Stimulated activated CD8-positive, alpha-beta memory T cell treated with anti-CD3 and anti-CD28 coated beads, Interleukin-15, amount 100 ng/mL, for 4 hours (primary cell): ENCODE measurements around the gene PLCL2.
"Not testable (repeated sequence)": the region's sequence is repeated elsewhere in the genome, so short reads cannot be mapped to it uniquely, and the experiment has no call there.

ENCODE experiments used
- DNase-seq, 2 donors: peaks; one replicate each; pipeline ENCODE4 v3.0.0-alpha.2; 2020; ENCODE audit warnings: low read depth in 2 of 2

The PLCL2 gene

GRCh38 chr3:17119201-17120072 lies 234.7 kb downstream of the PLCL2 start:
- no peak for DNase-seq

DNA sequence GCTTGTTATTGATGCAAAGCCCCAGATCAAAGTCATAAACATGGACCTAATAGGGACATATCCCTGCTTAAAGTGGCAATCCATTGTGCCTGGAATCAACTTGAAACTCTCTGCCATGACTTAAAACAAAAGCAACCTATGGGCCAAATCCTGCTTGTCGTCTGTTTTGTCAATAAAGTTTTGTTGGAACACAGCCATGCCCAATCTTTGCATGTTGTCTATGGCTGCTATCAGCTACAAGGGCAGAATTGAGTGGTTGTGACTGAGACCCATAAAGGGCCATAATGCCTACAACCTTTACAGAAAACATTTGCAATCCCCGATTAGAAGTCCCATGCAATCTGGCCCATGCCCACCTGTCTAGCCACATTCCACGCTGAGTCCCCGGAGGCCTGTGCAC lies 235.4 kb downstream of the PLCL2 start:
- DNase-seq = no peak

DNA sequence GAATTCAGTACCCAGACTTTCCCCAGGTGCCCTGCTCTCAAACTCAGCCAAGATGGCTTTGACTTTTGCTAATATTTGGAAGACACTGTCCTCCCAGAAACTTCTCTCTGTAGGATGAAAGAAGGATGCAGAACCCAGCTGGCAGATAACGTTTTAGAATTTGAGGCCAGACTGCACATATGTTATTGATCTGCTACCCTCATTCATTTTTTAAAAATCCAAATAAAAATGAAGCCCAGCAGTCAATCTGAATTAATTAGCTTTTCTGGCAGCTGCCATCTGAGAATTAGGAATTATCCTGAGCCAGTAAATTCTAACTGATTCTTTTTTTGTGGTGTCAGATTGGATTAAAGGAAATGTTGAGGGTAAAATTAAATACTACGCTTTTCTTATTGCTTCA lies 236.6 kb downstream of the PLCL2 start:
- DNase-seq = no peak

DNA sequence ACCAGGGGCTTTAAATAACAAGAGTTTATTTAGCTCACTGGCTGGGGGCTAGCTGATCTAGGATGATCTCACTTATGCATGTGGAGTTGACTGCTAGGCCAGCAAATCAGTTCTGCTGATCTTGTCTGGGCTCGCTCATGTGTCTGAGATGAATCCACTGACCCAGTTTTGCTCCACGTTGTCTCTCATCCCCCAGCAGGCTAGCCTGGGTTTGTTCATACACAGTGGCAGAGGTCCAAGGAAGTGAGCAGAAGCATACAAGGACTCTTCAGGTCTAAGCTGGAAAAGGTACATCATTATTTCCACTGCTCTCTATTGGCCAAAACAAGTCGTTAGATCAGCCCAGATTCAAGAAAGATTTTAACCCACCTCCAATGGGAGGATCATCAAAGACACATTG lies 238.0 kb downstream of the PLCL2 start:
- DNase-seq = no peak

DNA sequence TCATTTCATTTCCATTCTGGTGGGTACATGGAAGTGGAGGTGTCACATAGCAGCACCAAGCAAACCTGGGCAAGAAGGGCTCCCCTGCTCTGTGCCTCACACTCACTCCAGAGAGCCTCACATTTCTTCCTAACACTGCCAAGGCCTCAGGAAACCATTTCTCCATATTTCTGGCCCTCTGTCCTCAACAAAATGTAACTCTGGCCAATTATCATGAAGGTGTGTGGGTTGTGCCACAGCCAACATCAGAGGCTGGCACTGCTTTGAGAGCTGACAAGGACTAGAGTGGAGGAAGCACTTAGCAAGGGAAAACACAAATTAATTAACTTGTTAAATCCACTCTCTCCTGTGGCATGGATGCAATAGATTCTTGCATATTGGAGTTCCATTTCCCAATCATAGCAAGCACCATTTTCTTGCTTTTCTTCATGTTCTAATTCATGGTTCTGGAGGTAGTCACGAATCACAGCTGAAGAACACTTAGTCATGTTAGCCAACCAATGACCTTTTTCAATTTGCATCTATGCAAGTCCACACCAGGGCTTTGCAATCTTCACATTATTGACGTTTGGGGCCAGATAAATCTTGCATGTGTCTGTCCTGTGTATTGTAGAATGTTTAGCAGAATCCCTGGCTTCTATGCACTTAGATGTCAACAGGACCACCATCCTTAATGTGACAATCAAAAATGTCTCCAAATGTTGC lies 241.1 kb downstream of the PLCL2 start:
- DNase-seq = no peak

DNA sequence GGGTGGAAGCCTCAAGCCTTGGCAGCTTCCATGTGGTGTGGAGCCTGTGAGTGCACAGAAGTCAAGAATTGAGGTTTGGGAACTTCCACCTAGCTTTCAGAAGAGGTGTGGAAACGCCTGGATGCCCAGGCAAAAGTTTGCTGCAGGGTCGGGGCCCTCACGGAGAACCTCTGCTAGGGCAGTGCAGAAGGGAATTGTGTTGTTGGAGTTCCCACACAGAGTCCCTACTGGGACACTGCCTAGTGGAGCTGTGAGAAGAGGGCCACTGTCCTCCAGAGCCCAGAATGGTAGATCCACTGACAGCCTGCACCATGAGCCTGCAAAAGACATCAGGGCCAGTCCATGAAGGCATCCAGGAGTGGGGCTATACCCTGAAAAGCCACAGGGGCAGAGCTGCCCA lies 243.9 kb downstream of the PLCL2 start:
- DNase-seq = not testable (repeated sequence)

DNA sequence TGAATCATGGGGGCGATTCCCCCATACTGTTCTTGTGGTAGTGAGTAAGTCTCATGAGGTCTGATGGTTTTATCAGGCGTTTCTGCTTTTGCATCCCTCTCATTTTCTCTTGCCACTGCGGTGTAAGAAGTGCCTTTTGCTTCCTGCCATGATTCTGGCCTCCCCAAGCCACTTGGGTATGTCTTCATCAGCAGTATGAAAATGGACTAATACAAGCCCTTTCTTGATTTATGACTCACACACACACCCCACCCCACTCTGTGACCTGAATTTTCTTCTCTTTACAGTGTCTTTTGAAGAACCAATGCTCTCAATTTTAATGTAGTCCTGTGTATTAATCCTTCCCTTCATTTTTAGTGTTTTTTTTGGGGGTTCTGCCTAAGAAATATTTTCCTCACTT lies 244.8 kb downstream of the PLCL2 start:
- DNase-seq = no peak

DNA sequence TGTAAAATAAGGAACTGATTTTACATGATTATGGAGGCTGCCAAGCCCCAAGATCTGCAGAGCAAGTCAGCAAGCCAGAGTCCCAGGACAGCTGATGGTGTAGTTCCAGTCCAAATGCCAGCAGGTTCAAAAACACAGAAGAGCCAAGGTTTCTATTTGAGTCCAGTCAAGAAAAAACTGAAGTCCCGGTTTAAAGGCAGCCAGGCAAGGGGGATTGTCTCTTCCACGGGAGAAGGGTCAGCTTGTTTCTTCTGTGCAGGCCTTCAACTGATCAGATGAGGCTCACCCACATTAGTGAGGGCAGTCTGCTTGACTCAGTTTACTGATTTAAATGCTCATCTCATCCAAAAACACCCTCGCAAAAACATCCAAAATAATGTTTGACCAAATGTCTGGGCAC lies 246.2 kb downstream of the PLCL2 start:
- no peak for DNase-seq

GRCh38 chr3:17132286-17133115 lies 247.7 kb downstream of the PLCL2 start:
- DNase-seq = no peak

DNA sequence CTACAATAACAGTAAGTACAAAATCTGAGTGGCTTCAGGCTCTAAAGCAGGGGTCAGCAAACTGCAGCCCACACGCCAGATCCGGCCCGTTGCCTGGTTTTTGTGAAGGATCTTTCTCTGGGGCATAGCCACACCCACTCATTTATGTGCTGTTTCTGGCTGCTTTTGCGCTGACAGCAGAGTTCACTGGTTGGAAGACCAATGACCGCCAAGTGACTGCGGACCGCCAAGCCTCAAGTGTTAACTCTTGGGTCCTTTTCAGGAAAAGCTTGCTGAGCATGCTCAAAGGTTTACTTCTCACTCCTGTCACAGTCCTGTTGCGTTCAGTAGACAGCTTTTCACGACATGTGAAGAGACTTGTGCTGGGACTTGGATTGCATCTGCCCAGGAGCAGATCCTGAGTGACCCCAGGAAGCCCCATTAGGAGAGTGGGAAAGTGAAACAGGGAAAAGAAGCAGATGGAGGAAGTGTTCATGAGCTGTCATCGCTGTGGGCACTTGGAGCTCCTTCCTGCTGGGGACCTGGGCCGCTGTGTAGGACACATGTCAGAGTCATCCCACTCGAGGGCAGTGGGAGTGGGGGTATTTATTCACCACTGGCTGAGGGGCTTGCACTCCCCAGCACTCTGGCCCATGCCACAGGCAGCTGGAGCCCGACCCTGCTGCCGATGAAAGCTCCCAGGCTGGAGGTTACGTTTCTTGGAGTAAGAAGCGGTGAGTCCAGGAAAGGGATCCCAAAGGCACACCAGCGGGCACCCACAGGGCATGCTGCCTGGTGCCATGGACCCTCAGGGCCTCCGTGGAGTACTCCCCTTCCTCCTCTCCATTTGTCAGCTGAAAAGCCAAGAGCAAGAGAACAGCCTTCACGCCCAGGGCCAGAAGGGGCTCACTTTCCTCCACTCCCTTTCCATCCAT lies 249.1 kb downstream of the PLCL2 start:
- DNase-seq = no peak

DNA sequence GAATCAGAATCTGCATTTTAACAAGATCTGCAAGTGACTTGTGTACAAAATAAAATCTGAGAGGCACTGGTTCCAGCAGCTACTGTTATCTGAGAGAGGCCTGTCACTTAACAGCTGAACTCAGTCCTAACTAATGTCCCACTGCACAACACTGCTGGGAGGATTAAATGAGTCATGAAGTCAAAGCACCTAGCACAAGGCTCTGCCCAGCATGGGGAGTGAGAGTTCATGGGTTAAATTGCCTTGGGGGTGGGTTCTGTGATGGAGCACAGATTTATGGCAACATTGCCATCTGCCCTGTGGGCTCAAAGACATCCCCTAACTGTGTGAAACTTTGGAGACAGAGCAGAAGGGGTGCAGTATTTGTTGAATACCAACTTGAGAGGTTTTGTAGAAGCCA lies 250.9 kb downstream of the PLCL2 start:
- no peak for DNase-seq

GRCh38 chr3:17136136-17136721 lies 251.5 kb downstream of the PLCL2 start:
- DNase-seq = no peak

DNA sequence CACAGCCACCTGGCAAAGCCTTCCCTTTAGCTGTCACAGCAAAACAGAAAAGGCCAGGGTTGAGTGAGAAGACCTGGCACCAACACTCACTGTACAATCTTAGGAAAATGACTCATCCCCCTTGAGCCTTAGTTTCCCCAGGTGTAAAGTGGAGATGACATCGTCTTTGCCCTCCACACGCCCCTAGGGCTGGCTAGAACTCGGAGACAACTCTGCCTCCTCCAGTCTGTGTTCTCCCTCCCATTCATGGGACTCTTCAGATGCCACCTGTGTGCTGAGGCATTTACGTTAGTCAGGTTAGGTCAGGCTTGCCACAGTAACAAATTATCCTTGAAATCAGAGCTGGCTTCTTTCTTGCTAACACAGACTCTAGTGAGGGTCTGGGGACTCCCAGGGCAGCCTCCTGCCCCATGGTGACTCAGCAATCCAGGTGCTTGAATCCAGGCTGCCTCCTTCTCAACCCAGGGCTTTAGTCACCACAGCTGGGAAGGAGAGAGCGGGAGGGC lies 252.6 kb downstream of the PLCL2 start:
- no peak for DNase-seq

GRCh38 chr3:17138246-17139039 lies 253.7 kb downstream of the PLCL2 start:
- DNase-seq = no peak
